Right cardiac atrium (tissue), 5 donors: ENCODE measurements around the gene POLR3F. TPM values are rescaled to one million over a fixed set of nuclear protein-coding genes. Genes with fewer than 3 reads are reported as not detected.

Experiments used
- ATAC-seq, 2 donors: fragments of 200-7000 bp; cut with Tn5 transposase; one replicate each; pipeline versions ENCODE4 v1.8.0 to v1.9.1; 2020; ENCODE audit warnings: moderate library complexity in 2 of 2, mild to moderate bottlenecking in 1 of 2
- DNase-seq, 3 donors: peaks; one replicate each; pipeline ENCODE4 v3.0.0-alpha.2; 2020
- H3K27ac ChIP-seq: one replicate; pipeline ENCODE4 v1.5.1; 2013; ENCODE audit warnings: mild to moderate bottlenecking, low read length, control low read depth, moderate library complexity
- H3K27me3 ChIP-seq: one replicate; pipeline ENCODE4 v1.6.1; 2013; ENCODE audit not compliant: control insufficient read depth, insufficient read depth
- H3K4me1 ChIP-seq: one replicate; pipeline ENCODE4 v1.6.1; 2013; ENCODE audit warnings: low read length; ENCODE audit not compliant: control insufficient read depth, insufficient read depth
- H3K4me3 ChIP-seq: one replicate; pipeline ENCODE4 v1.5.1; 2013; ENCODE audit warnings: low read length, control low read depth
- H3K9me3 ChIP-seq: one replicate; pipeline ENCODE4 v1.6.1; 2013; ENCODE audit warnings: low read length; ENCODE audit not compliant: control insufficient read depth
- WGBS: extraction: QIAGEN DNeasy Blood & Tissue Kit; methylation state at CpG from one replicate; pipeline ENCODE4 v1.1.7; 2013; 5-methylcytosine and 5-hydroxymethylcytosine counted together
- intact Hi-C, 4 donors: fragments of 100-400 bp; cut with DNase I; formaldehyde crosslinking; loops; one replicate each; pipeline versions ENCODE4 v1.11.0 to v1.14.0; 2022 to 2023
- long read RNA-seq, 4 donors: library from polyadenylated mRNA; unstranded; transcript quantifications; one replicate each; pipeline ENCODE4 v2.0.0, GENCODE V29; 2020 to 2021
- polyA plus RNA-seq: library from polyadenylated mRNA; stranded (reverse); fragments of 200-250 nt; gene quantifications from one replicate; pipeline ENCODE4 v1.2.3, GENCODE V29; 2013
- total RNA-seq, 4 donors: library from RNA; stranded (reverse); fragmentation: NEBNext Ultra II Directional; extraction: Animal tissue kit (Norgen Biotek cat#: 25700); gene quantifications; one replicate each; pipeline ENCODE4 v1.2.1, GENCODE V29; 2021
- donor health status: healthy with polysubstance abuse.
- donor health status: DM: no; HTN: yes; CAD: no.
- donor health status: DM: no; HTN: no; CAD: no.
- donor health status: DM: no; HTN: yes; CAD: no; lungs with severe emphysema.
- donor health status: DM: yes; HTN: yes; CAD: no.

The POLR3F gene, protein sequence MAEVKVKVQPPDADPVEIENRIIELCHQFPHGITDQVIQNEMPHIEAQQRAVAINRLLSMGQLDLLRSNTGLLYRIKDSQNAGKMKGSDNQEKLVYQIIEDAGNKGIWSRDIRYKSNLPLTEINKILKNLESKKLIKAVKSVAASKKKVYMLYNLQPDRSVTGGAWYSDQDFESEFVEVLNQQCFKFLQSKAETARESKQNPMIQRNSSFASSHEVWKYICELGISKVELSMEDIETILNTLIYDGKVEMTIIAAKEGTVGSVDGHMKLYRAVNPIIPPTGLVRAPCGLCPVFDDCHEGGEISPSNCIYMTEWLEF
- 1 to 10 TPM; 6.7 to 8.7 (median 7.6) TPM for total RNA-seq
- polyA plus RNA-seq = 6.1 TPM
- long read RNA-seq, donor 1, partial matches to known transcripts = 0 of 7 reads
- long read RNA-seq, donor 1, other reads (novel, unspliced or antisense) = 3 of 7 reads
- long read RNA-seq, donor 2, partial matches to known transcripts = 0 of 6 reads
- long read RNA-seq, donor 2, other reads (novel, unspliced or antisense) = 3 of 6 reads
- long read RNA-seq, donor 3, transcript POLR3F-201 (9 exons, 2,416 nt) = major isoform, 40 of 46 reads
- long read RNA-seq, donor 3, partial matches to known transcripts = 0 of 46 reads
- long read RNA-seq, donor 3, other reads (novel, unspliced or antisense) = 5 of 46 reads
- long read RNA-seq, donor 4, partial matches to known transcripts = 0 of 2 reads
- long read RNA-seq, donor 4, other reads (novel, unspliced or antisense) = 1 of 2 reads

DNA sequence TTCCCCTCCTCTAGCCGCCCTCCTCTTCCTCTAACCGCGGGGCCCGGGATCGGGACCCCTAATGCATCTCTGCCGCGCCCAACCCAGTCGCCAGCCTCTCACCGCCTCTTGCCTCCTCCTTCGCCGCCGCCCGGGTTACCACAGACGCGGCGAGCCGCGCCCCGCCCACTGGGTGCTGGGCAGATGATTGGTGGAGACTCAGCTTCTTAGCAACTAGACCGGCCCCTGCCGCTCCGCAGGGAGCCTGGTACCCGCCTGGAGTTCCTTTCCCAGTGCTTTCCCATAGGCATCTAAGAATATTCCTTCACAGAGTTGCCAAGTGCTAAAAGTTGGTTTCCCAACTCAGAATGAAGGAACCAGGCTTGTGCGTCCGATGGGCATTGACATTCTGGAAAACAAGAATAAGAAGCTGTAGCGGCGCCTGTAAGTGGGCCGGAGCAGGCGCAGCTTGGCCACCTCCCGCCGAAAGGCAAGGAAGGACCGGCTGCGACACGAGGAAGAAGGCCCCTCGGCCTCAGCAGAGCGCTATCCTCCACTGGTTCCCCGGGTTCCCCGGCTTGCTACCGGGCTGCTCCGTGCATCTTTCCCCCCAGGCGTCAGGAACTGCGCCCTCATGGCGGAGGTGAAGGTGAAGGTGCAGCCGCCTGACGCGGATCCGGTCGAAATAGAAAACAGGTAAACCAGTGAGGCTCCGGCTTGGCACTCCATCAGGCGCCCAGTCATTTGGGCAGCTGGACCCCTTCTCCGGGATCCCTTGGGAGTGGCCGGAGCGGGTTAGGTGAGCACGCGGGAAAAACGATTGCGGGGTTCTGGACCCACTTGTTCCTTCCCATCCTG is at the start of gene POLR3F, which contains the start of gene DZANK1:
TSS of gene POLR3F (plus strand) at position 497 of the 837 bp plus-strand sequence. CDS start at position 614, 117 bp downstream.
TSS of gene DZANK1 (minus strand) at position 137 of the 837 bp plus-strand sequence. CDS start 1,672 bp downstream, outside the sequence.
- DNase-seq (peak; percentile 97 to 99 (median 98)), ATAC-seq (peak; percentile 100)
- peaks cover 4% of the 10 kb centered on the region for H3K4me1 ChIP-seq
- no peaks in the 10 kb centered on the region for H3K9me3 ChIP-seq
- peak within 1 kb of the TSS; percentile 82 for H3K4me3 ChIP-seq
- no peaks in the 10 kb centered on the region for H3K27me3 ChIP-seq
- WGBS = under 1% methylated on average over 57 of the region's 57 CpGs
- intact Hi-C loops = no loop called here
- peak within 1 kb of the TSS; percentile 91 for H3K27ac ChIP-seq

GRCh38 chr20:18421608-18422007 is 45.6 kb upstream of the POLR3F start:
- intact Hi-C loops = no loop called here
- H3K9me3 ChIP-seq = no peaks in the 10 kb centered on the region
- no peaks in the 10 kb centered on the region for H3K27me3 ChIP-seq
- H3K27ac ChIP-seq = no peak overlapping the region
- no peaks in the 10 kb centered on the region for H3K4me1 ChIP-seq
- H3K4me3 ChIP-seq = no peak overlapping the region
- ATAC-seq = no peak
- DNase-seq = no peak

- DNase-seq (no peak), ATAC-seq (no peak)
- H3K4me1 ChIP-seq = peaks cover 1% of the 10 kb centered on the region
- no peaks in the 10 kb centered on the region for H3K9me3 ChIP-seq
- no peaks in the 10 kb centered on the region for H3K27me3 ChIP-seq
- 90% methylated on average over 2 of the region's 2 CpGs for WGBS
- no peak overlapping the region for H3K4me3 ChIP-seq
- intact Hi-C loops = no loop called here
- H3K27ac ChIP-seq = no peak overlapping the region
These were observed 40.0 kb upstream of the POLR3F start for GRCh38 chr20:18427214-18427613.

- intact Hi-C loops = no loop called here
- H3K27me3 ChIP-seq = no peaks in the 10 kb centered on the region
- ATAC-seq (peak; percentile 90 to 97), DNase-seq (peak; percentile 64 to 70 (median 68))
- H3K4me3 ChIP-seq = no peak overlapping the region
- H3K27ac ChIP-seq = no peak overlapping the region
- H3K4me1 ChIP-seq = peaks cover 1% of the 10 kb centered on the region
- 28% methylated on average over 3 of the region's 3 CpGs for WGBS
- H3K9me3 ChIP-seq = no peaks in the 10 kb centered on the region
These were observed 38.6 kb upstream of the POLR3F start for GRCh38 chr20:18428490-18429173.

DNA sequence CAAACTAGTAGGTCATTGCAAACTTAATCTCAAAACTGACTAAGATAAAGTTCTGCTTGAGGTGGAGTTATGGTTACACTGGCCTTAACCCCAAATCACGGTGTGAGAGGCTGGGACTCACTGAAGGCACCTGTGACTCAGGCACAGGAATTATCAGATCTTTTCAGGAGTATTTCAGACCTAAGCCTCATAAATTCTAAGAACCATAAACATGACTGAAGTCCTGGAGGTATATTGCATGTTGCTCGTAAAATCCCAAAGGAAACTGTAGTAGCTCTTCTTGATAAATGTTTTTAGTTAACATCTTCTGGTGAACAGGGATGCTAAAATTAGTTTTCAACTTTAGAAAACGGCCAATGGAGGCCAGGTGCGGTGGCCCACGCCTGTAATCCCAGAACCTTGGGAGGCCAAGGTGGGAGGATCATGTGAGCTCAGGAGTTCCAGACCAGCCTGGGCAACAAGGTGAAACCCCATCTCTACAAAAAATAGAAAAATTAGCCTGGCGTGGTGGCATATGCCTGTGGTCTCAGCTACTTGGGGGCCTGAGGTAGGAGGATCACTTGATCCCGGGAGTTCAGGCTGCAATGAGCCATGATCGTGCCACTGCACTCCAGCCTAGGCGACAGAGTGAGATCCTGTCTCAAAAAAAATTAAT is 36.9 kb upstream of the POLR3F start:
- H3K4me3 ChIP-seq = no peak overlapping the region
- no peak overlapping the region for H3K27ac ChIP-seq
- intact Hi-C loops = no loop called here
- WGBS = 90% methylated on average over 9 of the region's 9 CpGs
- no peaks in the 10 kb centered on the region for H3K27me3 ChIP-seq
- H3K9me3 ChIP-seq = no peaks in the 10 kb centered on the region
- DNase-seq (no peak), ATAC-seq (no peak)
- peaks cover 1% of the 10 kb centered on the region for H3K4me1 ChIP-seq

- WGBS = 69% methylated on average over 6 of the region's 6 CpGs
- intact Hi-C loops = no loop called here
- H3K4me3 ChIP-seq = no peak overlapping the region
- peak in 1 of 3 donors; percentile 53 for DNase-seq
- H3K27ac ChIP-seq = no peak overlapping the region
- H3K4me1 ChIP-seq = peaks cover 1% of the 10 kb centered on the region
- no peak for ATAC-seq
- H3K9me3 ChIP-seq = no peaks in the 10 kb centered on the region
- H3K27me3 ChIP-seq = no peaks in the 10 kb centered on the region
These were observed 36.0 kb upstream of the POLR3F start for GRCh38 chr20:18431206-18431605.

- WGBS = 66% methylated on average over 2 of the region's 2 CpGs
- no peaks in the 10 kb centered on the region for H3K27me3 ChIP-seq
- intact Hi-C loops = no loop called here
- no peak for DNase-seq
- no peak overlapping the region for H3K27ac ChIP-seq
- H3K4me3 ChIP-seq = no peak overlapping the region
- H3K9me3 ChIP-seq = no peaks in the 10 kb centered on the region
- ATAC-seq = no peak
- no peaks in the 10 kb centered on the region for H3K4me1 ChIP-seq
These were observed 30.3 kb upstream of the POLR3F start for GRCh38 chr20:18436847-18437246.

DNA sequence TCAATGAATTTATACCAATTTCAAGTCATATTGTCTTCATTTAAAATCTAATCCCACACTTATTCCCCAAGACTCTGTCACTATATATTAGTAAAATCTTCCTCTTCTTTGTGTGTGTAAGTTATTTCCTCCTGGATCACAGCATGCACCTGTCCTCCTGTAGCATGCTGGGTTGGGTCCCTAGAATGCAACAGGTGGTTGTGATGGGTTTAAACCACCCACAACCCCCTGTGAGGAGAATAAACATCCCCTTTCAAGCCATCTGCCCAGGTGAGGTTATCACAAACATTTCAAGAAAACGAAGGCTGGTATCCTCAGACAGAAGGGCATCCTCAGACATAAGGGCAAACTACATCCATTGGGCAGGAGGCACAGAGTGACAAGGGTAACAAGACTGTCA is 26.8 kb upstream of the POLR3F start:
- no peaks in the 10 kb centered on the region for H3K9me3 ChIP-seq
- ATAC-seq = no peak
- intact Hi-C loops = no loop called here

DNA sequence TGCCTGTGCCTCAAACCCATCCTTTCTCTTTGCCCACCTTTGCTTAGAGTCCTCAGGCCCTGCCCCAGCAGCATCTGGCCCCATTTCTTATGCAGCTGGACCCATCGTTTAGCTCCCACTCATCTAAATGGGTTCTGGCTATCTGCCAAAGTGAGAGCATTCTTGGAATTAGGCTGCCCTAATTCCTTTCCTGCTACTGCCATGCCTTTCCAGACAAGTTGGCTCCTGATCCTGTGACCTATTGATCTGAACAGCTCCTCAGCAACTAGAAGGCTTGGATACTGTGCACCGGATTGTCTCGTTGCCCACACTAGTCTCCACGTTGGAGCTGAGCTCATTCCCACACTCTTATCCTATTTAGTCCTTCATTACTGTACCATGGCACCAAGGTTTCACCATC is 23.3 kb upstream of the POLR3F start:
- Histone ChIP-seq H3K4me1 (no peaks in the 10 kb centered on the region), H3K9me3 (no peaks in the 10 kb centered on the region), H3K27me3 (no peaks in the 10 kb centered on the region), H3K27ac (no peak overlapping the region), H3K4me3 (no peak overlapping the region)
- intact Hi-C loops = no loop called here
- DNase-seq = no peak
- WGBS = 33% methylated on average over 4 of the region's 4 CpGs
- no peak for ATAC-seq

More for the DNA sequence above, 26.8 kb upstream of the POLR3F start:
- DNase-seq = no peak
- Histone ChIP-seq H3K27ac (no peak overlapping the region), H3K27me3 (no peaks in the 10 kb centered on the region), H3K4me1 (no peaks in the 10 kb centered on the region), H3K4me3 (no peak overlapping the region)
- WGBS = 35% methylated on average over 1 of the region's 1 CpG

DNA sequence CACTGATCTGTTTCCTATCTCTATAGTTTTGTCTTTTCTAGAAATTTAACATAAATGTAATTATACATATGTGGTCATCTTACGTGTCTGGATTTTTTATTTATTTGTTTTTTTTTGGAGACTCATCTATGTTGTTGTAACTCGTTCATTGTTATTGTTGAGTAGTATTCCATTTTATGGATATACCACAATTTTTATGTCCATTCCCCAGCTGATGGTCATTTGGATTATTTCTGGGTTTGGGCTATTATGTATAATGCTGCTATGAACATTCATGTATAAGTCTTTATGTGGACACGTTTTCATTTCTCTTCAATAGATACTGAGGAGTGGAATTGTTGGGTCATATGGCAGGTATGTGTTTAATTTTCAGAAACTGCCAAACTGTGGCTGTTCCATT is 10.6 kb upstream of the POLR3F start:
- Histone ChIP-seq H3K27ac (no peak overlapping the region), H3K4me1 (no peaks in the 10 kb centered on the region), H3K9me3 (no peaks in the 10 kb centered on the region), H3K4me3 (no peak overlapping the region), H3K27me3 (no peaks in the 10 kb centered on the region)
- 85% methylated on average over 3 of the region's 3 CpGs for WGBS
- intact Hi-C loops = no loop called here
- ATAC-seq = no peak
- DNase-seq = no peak
